ENCODE measurements around the gene TRIM68. TPM values are rescaled to one million over a fixed set of nuclear protein-coding genes. Genes with fewer than 3 reads are reported as not detected.
A peak's percentile ranks its signal among the peaks of the same experiment; 100 is the strongest.

Gene TRIM68
- polyA plus RNA-seq, 2 of the 4 experiments (the other 2 are of a cell fraction) = 9.6 to 10.8 TPM

- FAIRE-seq (no peak), DNase-seq (ENCODE audit: low read depth in 1 of 2, low spot score in 1 of 2) (no peak), ATAC-seq (no peak)
- POLR2A ChIA-PET = no interaction called here
- CTCF ChIA-PET = interaction anchor here (0.6 to 3.5 kb wide), 24 partner anchors 7 to 743 kb away, joined by 3 to 53 read pairs (median 4); partner anchors contain the start of genes OR52I1 and TRIM68
- Histone ChIP-seq H3K4me2 (no peak overlapping the region), H3K4me3 (no peak overlapping the region), H3K4me1 (no peaks in the 10 kb centered on the region), H3K27ac (no peak overlapping the region), H3K9me3 (no peaks in the 10 kb centered on the region)
- WGBS (ENCODE audit: missing lambda C conversion rate) = 57% methylated on average over 3 of the region's 3 CpGs
- TF ChIP-seq ZC3H11A (IDR thresholded peaks at IDR 0.05) (no peak), TFCP2L1 (CRISPR knock-in tag; IDR thresholded peaks at IDR 0.05) (no peak), TP53 (CRISPR knock-in tag; IDR thresholded peaks at IDR 0.05) (no peak), MYC (IDR thresholded peaks at IDR 0.05; ENCODE audit: borderline replicate concordance, low read length) (no peak), JUN (IDR thresholded peaks at IDR 0.05) (no peak), ESRRA (IDR thresholded peaks at IDR 0.05; ENCODE audit: borderline replicate concordance, low read length) (no peak), ELK1 (IDR thresholded peaks at IDR 0.05; ENCODE audit: low read depth, low read length) (no peak), RAD21 (conservative IDR thresholded peaks at IDR 0.05 in 1 of 2, IDR thresholded peaks at IDR 0.05 in 1 of 2) (no peak), SMC3 (IDR thresholded peaks at IDR 0.05) (no peak), EP300 (IDR thresholded peaks at IDR 0.05) (no peak), NPAS2 (CRISPR knock-in tag; IDR thresholded peaks at IDR 0.05; ENCODE audit: borderline replicate concordance) (no peak)
Observed at GRCh38 chr11:4637662-4638047, 29.6 kb upstream of the TRIM68 start.

- peak; percentile 84 to 98 for ATAC-seq
- peak; percentile 65 to 66 for DNase-seq (ENCODE audit: low read depth in 1 of 2, low spot score in 1 of 2)
- WGBS (ENCODE audit: missing lambda C conversion rate) = 26% methylated on average over 19 of the region's 21 CpGs
- CTCF ChIA-PET = interaction anchor here (0.6 to 3.5 kb wide), 37 partner anchors 8 to 1254 kb away, joined by 3 to 53 read pairs (median 4); partner anchors contain the start of genes OR52I1 and TRIM68
- H3K4me1 ChIP-seq = no peaks in the 10 kb centered on the region
- TF ChIP-seq PHF8 (IDR thresholded peaks at IDR 0.05; ENCODE audit: borderline replicate concordance, low read depth) = no peak
- TF ChIP-seq SREBF2 (IDR thresholded peaks at IDR 0.05) = no peak
- TF ChIP-seq NR3C1 (IDR thresholded peaks at IDR 0.05) = no peak
- TF ChIP-seq HOXA7 (CRISPR knock-in tag; IDR thresholded peaks at IDR 0.05) = no peak
- TF ChIP-seq SMC3 (IDR thresholded peaks at IDR 0.05) = peak; percentile 73
- peak; percentile 57 to 74 for TF ChIP-seq RAD21 (conservative IDR thresholded peaks at IDR 0.05 in 1 of 2, IDR thresholded peaks at IDR 0.05 in 1 of 2)
- TF ChIP-seq CTCF (IDR thresholded peaks at IDR 0.05) = peak; percentile 72
- TF ChIP-seq CBX2 (IDR thresholded peaks at IDR 0.05; ENCODE audit: borderline replicate concordance, low read depth) = no peak
- TF ChIP-seq TFCP2L1 (CRISPR knock-in tag; IDR thresholded peaks at IDR 0.05) = no peak
- POLR2A ChIA-PET = no interaction called here
- no peaks in the 10 kb centered on the region for H3K9me3 ChIP-seq
- H3K4me2 ChIP-seq = peak within 1 kb of the TSS; percentile 29; the same call in 2 of the 3 replicates
- H3K4me3 ChIP-seq = no peak within 1 kb of the TSS
- FAIRE-seq = no peak
- H3K27ac ChIP-seq = no peak within 1 kb of the TSS
Observed at GRCh38 chr11:4636962-4637661, 29.1 kb upstream of the TRIM68 start, which contains the start of gene OR51D1. OR51D1 (plus strand) TSS chr11:4637477; CDS start chr11:4639791, 2,314 bp downstream.

GRCh38 chr11:4636136-4636535, 28.1 kb upstream of the TRIM68 start:
- ATAC-seq (no peak), FAIRE-seq (no peak), DNase-seq (ENCODE audit: low read depth in 1 of 2, low spot score in 1 of 2) (no peak)
- ChIA-PET POLR2A (no interaction called here), CTCF (interaction anchor here (0.6 to 3.5 kb wide), 25 partner anchors 9 to 1255 kb away, joined by 3 to 53 read pairs (median 4); partner anchors contain the start of gene OR52I1)
- Histone ChIP-seq H3K4me1 (no peaks in the 10 kb centered on the region), H3K4me3 (no peak overlapping the region), H3K9me3 (no peaks in the 10 kb centered on the region), H3K4me2 (no peak overlapping the region), H3K27ac (no peak overlapping the region)
- 7% methylated on average over 2 of the region's 2 CpGs for WGBS (ENCODE audit: missing lambda C conversion rate)
- TF ChIP-seq SMC3 (IDR thresholded peaks at IDR 0.05) (no peak), FOSL2 (IDR thresholded peaks at IDR 0.05) (no peak), FOSL2 (CRISPR knock-in tag; IDR thresholded peaks at IDR 0.05) (no peak), CTCF (IDR thresholded peaks at IDR 0.05) (no peak), EHMT2 (IDR thresholded peaks at IDR 0.05; ENCODE audit: low read depth) (no peak), E2F6 (IDR thresholded peaks at IDR 0.05; ENCODE audit: borderline replicate concordance, low read depth) (no peak), MYC (IDR thresholded peaks at IDR 0.05; ENCODE audit: borderline replicate concordance, low read length) (no peak), HMGXB4 (CRISPR knock-in tag; IDR thresholded peaks at IDR 0.05; ENCODE audit: borderline replicate concordance) (no peak), MAX (IDR thresholded peaks at IDR 0.05) (no peak), KDM1A (IDR thresholded peaks at IDR 0.05; ENCODE audit: low read depth) (no peak)
